Activated CD4-positive, alpha-beta memory T cell treated with anti-CD3 and anti-CD28 coated beads for 36 hours (primary cell): ENCODE data around the gene KHSRP. TPM values are rescaled to one million over a fixed set of nuclear protein-coding genes. Genes with fewer than 3 reads are reported as not detected.
A peak's percentile ranks its signal among the peaks of the same experiment; 100 is the strongest.

Experiments
- microRNA-seq: library from miRNA; unstranded; fragments of <30 nt; microRNA quantifications from one replicate; pipeline ENCODE4 v1.2.0, GENCODE V29; 2022; ENCODE audit warnings: borderline number of aligned reads, borderline microRNAs expressed, borderline replicate concordance
- total RNA-seq, 2 experiments: library from RNA; stranded (reverse); gene quantifications; one replicate each; pipeline ENCODE4 v1.2.3, GENCODE V29; 2021

Gene KHSRP
- total RNA-seq, 2 experiments from 2014 or later = 296 to 305 TPM

Small RNAs within 50 kb of the gene (microRNA-seq; reads per million reads assigned to microRNA genes)
- gene MIR3940 (13.8 reads per million, percentile 40 among the genes with 10 or more reads in this experiment), gene MIR6790 (not detected), gene MIR6885 (1.6 reads per million)

Other genes starting within 250 kb of the KHSRP start
- 10 to 100 TPM; 35.7 to 37.9 TPM for gene MLLT1, start 144.8 kb downstream of the KHSRP start, total RNA-seq
- under 1 TPM in 1 of 2 experiments, not detected in 1; 0.14 TPM for gene ACER1, start 91.2 kb downstream of the KHSRP start, total RNA-seq
- gene CLPP, start 63.3 kb downstream of the KHSRP start, total RNA-seq = 100 to 1,000 TPM; 171 to 177 TPM
- gene ALKBH7, start 52.0 kb downstream of the KHSRP start, total RNA-seq = 10 to 100 TPM; 57.6 to 58.5 TPM
- 1 to 10 TPM; 1.6 to 2.0 TPM for gene PSPN, start 48.9 kb downstream of the KHSRP start, total RNA-seq
- gene GTF2F1, start 31.6 kb downstream of the KHSRP start, total RNA-seq = 10 to 100 TPM; 67.0 to 70.9 TPM
- gene SLC25A41, start 9.0 kb upstream of the KHSRP start, total RNA-seq = not detected
- 10 to 100 TPM; 28.6 to 29.6 TPM for gene SLC25A23, start 35.0 kb upstream of the KHSRP start, total RNA-seq
- 1 to 10 TPM; 1.6 to 2.4 TPM for gene CRB3, start 39.5 kb upstream of the KHSRP start, total RNA-seq
- 10 to 100 TPM; 62.1 to 69.3 TPM for gene DENND1C, start 57.0 kb upstream of the KHSRP start, total RNA-seq
- 10 to 100 TPM in 1 of 2 experiments, 1 to 10 TPM in 1; 8.3 to 11.2 TPM for gene TUBB4A, start 77.5 kb upstream of the KHSRP start, total RNA-seq
- 1 to 10 TPM; 1.2 to 1.4 TPM for gene TNFSF9, start 106.2 kb upstream of the KHSRP start, total RNA-seq
- 10 to 100 TPM in 1 of 2 experiments, 1 to 10 TPM in 1; 8.4 to 10.7 TPM for gene CD70, start 166.3 kb upstream of the KHSRP start, total RNA-seq
- 10 to 100 TPM; 36.5 to 38.6 TPM for gene TNFSF14, start 245.3 kb upstream of the KHSRP start, total RNA-seq